Heart left ventricle (tissue), 13 donors: ENCODE measurements around the gene MYOCOS.

Source experiments
- CTCF ChIP-seq, 12 donors: fragments of 200-600 bp; sonication (generic) in 4 of 12; IDR thresholded peaks; one replicate each; pipeline versions ENCODE4 v1.5.0 to v1.8.0; 2018 to 2022; ENCODE audit warnings: antibody characterized with exemption in 12 of 12, mild to moderate bottlenecking in 5 of 12
- POLR2A ChIP-seq, 2 donors: fragments of 450-650 bp; IDR thresholded peaks; one replicate each; pipeline ENCODE4 v1.6.1; 2017; ENCODE audit warnings: antibody characterized with exemption in 2 of 2, mild to moderate bottlenecking in 2 of 2, moderate library complexity in 2 of 2
- donor health status: ischemic (EF 13 %, LVEDD 7.1; RV severe dilation, severe dysfunction).
- donor health status: DM: no; HTN: yes; CAD: no.
- donor health status: DM: no; HTN: no; CAD: no.
- donor health status: ischemic (EF 25% LVEDD 6.9; RV normal size, moderate dysfunction).
- donor health status: ischemic (EF 25% LVEDD 5.7; RV mildly dilated, moderate dysfunction).
- donor health status: ischemic (EF 35%, LVEDD 5.7; RV mildly dilated, moderate dysfunction).
- donor health status: nonischemic (EF 11% LVEDD 7.7; RV severe dilation, severe dysfunction).
- donor health status: DM: yes; HTN: yes; CAD: no.
- donor health status: PGD.
- donor health status: ischemic (EF 29% LVEDD 5.4; RV normal size, mild dysfunction).
- donor health status: nonischemic (EF 23%, LVEDD 6.1; RV moderate dilation, normal function).

- no peak for TF ChIP-seq POLR2A (IDR thresholded peaks at IDR 0.05)
- TF ChIP-seq CTCF (IDR thresholded peaks at IDR 0.05) = no peak
Observed at GRCh38 chr1:171611306-171611705, 10.7 kb upstream of the MYOCOS start.
